ENCODE data around the gene CDKN2B.

Gene CDKN2B

DNA sequence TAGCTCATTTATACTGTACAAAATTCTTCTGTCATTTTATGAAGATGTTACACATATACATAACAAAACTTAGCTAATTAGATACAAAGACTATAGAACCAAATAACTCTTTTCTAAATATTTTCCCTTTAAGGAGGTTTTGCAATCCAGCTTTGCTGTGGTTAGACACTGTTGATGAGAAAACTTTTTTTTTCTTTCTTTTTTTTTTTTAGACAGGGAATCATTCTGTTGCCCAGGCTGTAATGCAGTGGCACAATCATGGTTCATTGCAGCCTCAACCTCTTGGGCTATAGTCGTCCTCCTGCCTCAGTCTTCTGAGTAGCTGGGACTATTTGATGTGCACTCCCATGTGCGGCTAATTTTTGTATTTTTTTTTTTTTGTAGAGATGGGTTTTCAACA lies 38.5 kb upstream of the CDKN2B start:
- H3K9me3 ChIP-seq (ENCODE audit: severe bottlenecking) = no peaks in the 10 kb centered on the region
- ATAC-seq (ENCODE audit: low read depth) (no peak), DNase-seq (ENCODE audit: low spot score) (no peak)
- H3K27ac ChIP-seq (ENCODE audit: poor library complexity, severe bottlenecking) = no peak overlapping the region
- no peaks in the 10 kb centered on the region for H3K27me3 ChIP-seq (ENCODE audit: insufficient read depth, poor library complexity, severe bottlenecking)
- TF ChIP-seq, protein P1, sequence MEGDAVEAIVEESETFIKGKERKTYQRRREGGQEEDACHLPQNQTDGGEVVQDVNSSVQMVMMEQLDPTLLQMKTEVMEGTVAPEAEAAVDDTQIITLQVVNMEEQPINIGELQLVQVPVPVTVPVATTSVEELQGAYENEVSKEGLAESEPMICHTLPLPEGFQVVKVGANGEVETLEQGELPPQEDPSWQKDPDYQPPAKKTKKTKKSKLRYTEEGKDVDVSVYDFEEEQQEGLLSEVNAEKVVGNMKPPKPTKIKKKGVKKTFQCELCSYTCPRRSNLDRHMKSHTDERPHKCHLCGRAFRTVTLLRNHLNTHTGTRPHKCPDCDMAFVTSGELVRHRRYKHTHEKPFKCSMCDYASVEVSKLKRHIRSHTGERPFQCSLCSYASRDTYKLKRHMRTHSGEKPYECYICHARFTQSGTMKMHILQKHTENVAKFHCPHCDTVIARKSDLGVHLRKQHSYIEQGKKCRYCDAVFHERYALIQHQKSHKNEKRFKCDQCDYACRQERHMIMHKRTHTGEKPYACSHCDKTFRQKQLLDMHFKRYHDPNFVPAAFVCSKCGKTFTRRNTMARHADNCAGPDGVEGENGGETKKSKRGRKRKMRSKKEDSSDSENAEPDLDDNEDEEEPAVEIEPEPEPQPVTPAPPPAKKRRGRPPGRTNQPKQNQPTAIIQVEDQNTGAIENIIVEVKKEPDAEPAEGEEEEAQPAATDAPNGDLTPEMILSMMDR (IDR thresholded peaks at IDR 0.05; ENCODE audit: poor library complexity, severe bottlenecking) = no peak
- peaks cover 30% of the 10 kb centered on the region for H3K4me1 ChIP-seq (ENCODE audit: insufficient read depth, poor library complexity, severe bottlenecking)
- H3K4me3 ChIP-seq (ENCODE audit: severe bottlenecking) = no peak overlapping the region
- peaks cover 10% of the 10 kb centered on the region for H3K36me3 ChIP-seq (ENCODE audit: low read depth)

DNA sequence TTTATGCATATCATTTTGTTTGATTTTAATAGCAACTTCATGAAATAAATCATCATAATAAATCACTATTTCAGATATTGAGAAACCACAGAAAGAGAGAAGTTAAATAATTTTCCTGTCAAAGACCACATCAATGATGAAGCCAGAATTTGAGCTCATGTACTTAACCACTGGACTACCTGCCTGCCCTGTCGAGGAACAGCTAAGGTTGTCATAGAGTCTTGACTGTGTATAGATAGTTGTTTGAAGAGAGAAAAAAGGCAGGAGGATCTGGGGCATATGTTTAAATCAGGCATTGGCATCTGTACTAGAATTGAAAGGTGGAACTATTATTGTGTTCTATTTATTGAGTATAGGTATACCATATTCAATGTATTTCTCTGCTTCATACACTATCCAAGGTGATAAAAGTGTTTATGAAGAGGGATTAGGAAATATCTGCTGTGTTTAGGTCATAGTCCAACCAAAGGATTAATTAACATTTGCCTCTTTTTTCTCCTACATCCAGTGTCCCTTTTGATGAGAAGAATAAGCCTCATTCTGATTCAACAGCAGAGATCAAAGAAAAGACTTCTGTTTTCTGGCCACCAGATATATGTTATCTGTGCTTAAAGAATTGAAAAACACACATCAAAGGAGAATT lies 37.3 kb upstream of the CDKN2B start:
- Histone ChIP-seq H3K27ac (ENCODE audit: poor library complexity, severe bottlenecking) (no peak overlapping the region), H3K9me3 (ENCODE audit: severe bottlenecking) (no peaks in the 10 kb centered on the region), H3K4me3 (ENCODE audit: severe bottlenecking) (no peak overlapping the region), H3K4me1 (ENCODE audit: insufficient read depth, poor library complexity, severe bottlenecking) (peaks cover 32% of the 10 kb centered on the region), H3K36me3 (ENCODE audit: low read depth) (peaks cover 4% of the 10 kb centered on the region; the same call in 1 of the 2 replicates), H3K27me3 (ENCODE audit: insufficient read depth, poor library complexity, severe bottlenecking) (no peaks in the 10 kb centered on the region)
- DNase-seq (ENCODE audit: low spot score) (no peak), ATAC-seq (ENCODE audit: low read depth) (no peak)
- TF ChIP-seq, protein P1 (IDR thresholded peaks at IDR 0.05; ENCODE audit: poor library complexity, severe bottlenecking) = no peak

DNA sequence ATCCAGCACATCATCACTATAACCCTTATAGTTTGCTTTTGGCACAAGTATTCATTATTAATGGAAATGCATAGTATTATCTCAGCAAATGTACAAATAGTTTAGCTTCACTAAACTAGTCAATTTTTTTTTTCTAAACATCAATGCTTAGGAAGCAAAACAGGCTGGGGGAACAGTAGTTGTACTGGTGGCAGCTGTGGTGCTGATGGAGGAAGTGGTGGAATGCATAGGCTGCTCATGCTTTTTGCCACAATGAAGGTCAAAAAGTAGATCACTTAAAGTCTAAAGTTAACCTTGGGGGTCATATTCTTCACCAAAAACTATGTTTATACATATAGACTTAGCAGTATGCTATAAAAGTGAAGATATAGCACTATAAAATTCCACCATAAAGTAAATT lies 36.3 kb upstream of the CDKN2B start:
- Histone ChIP-seq H3K36me3 (ENCODE audit: low read depth) (0 out of 2 replicates have a peak, but pooled peaks cover 3% of the 10 kb centered on the region), H3K27ac (ENCODE audit: poor library complexity, severe bottlenecking) (peak overlapping the region; percentile 36), H3K4me3 (ENCODE audit: severe bottlenecking) (no peak overlapping the region), H3K9me3 (ENCODE audit: severe bottlenecking) (no peaks in the 10 kb centered on the region), H3K4me1 (ENCODE audit: insufficient read depth, poor library complexity, severe bottlenecking) (peaks cover 42% of the 10 kb centered on the region), H3K27me3 (ENCODE audit: insufficient read depth, poor library complexity, severe bottlenecking) (no peaks in the 10 kb centered on the region)
- no peak for ATAC-seq (ENCODE audit: low read depth)
- TF ChIP-seq, protein P1 (IDR thresholded peaks at IDR 0.05; ENCODE audit: poor library complexity, severe bottlenecking) = no peak
- no peak for DNase-seq (ENCODE audit: low spot score)

DNA sequence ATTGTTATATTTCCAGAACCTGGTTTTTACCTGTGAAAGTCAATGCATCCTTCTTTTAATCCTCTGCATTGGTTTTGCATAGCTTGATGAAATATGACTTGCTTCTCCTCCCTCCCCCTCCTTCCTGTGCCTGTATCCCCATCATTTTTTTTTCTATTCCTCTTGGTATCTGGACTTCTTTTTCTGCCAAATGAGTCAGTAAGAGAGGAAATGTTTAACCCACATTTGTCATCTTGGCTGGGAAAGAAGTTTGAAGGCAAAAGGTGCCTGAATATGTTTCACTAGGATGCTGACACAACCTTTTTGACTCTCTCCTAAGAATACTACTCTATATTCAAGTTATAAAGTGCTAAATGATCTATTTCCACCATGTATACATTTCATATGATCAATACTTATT lies 35.5 kb upstream of the CDKN2B start:
- H3K36me3 ChIP-seq (ENCODE audit: low read depth) = no peaks in the 10 kb centered on the region
- TF ChIP-seq, protein P1 (IDR thresholded peaks at IDR 0.05; ENCODE audit: poor library complexity, severe bottlenecking) = no peak

DNA sequence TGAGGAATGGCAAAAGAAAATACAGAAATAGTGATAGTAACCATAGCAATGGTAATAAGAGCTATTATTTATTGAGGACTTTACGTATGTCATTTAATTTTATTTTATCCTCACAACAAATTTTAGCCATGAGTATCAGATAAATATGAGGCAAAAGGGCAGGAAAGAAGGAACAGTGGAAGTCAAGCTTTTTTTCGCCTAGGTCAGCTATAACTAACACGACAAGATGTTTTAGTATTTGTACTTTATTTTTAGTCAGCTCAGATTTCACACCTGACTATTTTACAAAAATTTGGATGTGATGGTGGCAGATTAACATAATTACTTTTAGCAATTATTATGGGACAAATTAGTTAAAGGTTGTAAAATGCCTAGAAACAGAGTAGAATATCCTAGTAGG lies 34.8 kb upstream of the CDKN2B start:
- Histone ChIP-seq H3K27me3 (ENCODE audit: insufficient read depth, poor library complexity, severe bottlenecking) (no peaks in the 10 kb centered on the region), H3K4me1 (ENCODE audit: insufficient read depth, poor library complexity, severe bottlenecking) (peaks cover 55% of the 10 kb centered on the region), H3K27ac (ENCODE audit: poor library complexity, severe bottlenecking) (peak overlapping the region; percentile 36), H3K36me3 (ENCODE audit: low read depth) (no peaks in the 10 kb centered on the region), H3K4me3 (ENCODE audit: severe bottlenecking) (no peak overlapping the region), H3K9me3 (ENCODE audit: severe bottlenecking) (no peaks in the 10 kb centered on the region)
- TF ChIP-seq, protein P1 (IDR thresholded peaks at IDR 0.05; ENCODE audit: poor library complexity, severe bottlenecking) = no peak
- no peak for DNase-seq (ENCODE audit: low spot score)
- no peak for ATAC-seq (ENCODE audit: low read depth)

More for the DNA sequence above, 35.5 kb upstream of the CDKN2B start:
- Histone ChIP-seq H3K27ac (ENCODE audit: poor library complexity, severe bottlenecking) (peak overlapping the region; percentile 36), H3K4me1 (ENCODE audit: insufficient read depth, poor library complexity, severe bottlenecking) (peaks cover 48% of the 10 kb centered on the region), H3K27me3 (ENCODE audit: insufficient read depth, poor library complexity, severe bottlenecking) (no peaks in the 10 kb centered on the region), H3K9me3 (ENCODE audit: severe bottlenecking) (no peaks in the 10 kb centered on the region), H3K4me3 (ENCODE audit: severe bottlenecking) (no peak overlapping the region)
- DNase-seq (ENCODE audit: low spot score) = no peak
- ATAC-seq (ENCODE audit: low read depth) = peak; percentile 50
